Hepatocyte (in vitro differentiated cells): ENCODE measurements around the gene LRRC41.

Source experiments
- EZH2 ChIP-seq: fragments of 200-600 bp; sonication (generic); IDR thresholded peaks from 2 replicates; pipeline ENCODE4 v1.6.1; 2016; ENCODE audit warnings: antibody characterized with exemption, mild to moderate bottlenecking, borderline replicate concordance
- EZH2phosphoT487 ChIP-seq: fragments of 200-600 bp; sonication (generic); IDR thresholded peaks from one replicate; pipeline ENCODE4 v1.6.1; 2018; ENCODE audit warnings: antibody characterized with exemption, mild to moderate bottlenecking, low read depth, moderate library complexity; ENCODE audit not compliant: unreplicated experiment, severe bottlenecking
- TF ChIP-seq, protein P1 (sequence below): fragments of 200-600 bp; sonication (generic); IDR thresholded peaks from 2 replicates; pipeline ENCODE4 v1.5.1; 2016; ENCODE audit warnings: antibody characterized with exemption, mild to moderate bottlenecking; ENCODE audit not compliant: poor library complexity

DNA sequence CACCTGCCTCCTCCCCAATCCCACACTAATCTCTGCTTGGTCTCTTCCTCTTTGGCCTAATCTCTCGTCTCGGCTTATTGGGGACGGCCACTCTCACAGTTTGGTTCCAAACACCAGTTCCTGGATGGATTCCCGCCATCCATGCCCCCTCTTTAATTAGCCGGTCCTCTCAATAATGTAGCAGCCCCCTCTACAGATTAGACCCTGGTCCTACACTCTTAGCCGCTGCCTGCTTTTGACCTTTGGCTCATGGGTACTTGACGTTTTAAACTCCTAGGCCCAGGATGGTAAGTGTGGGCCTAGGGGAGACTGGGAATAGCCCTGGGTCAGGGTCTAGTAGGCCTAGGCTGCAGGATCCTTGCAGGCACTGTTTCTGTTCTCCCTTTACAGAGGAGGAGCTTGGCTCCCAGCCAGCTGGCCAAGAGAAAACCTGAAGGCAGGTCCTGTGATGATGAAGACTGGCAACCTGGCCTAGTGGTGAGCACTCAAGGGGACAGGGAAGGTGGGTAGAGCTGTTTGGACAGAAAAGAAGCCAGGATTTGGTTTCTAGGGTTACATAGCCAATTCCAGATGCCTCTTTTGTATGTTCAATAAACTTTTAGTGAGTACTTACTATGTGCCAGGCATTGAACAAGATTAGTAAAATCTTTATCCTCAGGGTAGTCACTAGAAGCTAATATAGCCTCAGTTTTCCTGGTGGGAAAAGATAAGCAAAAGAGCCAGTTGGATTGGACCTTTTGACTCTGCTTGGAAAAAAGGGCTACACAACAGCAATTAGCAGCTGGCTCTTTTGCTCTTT is 55.1 kb downstream of the LRRC41 start:
- TF ChIP-seq, protein P1, sequence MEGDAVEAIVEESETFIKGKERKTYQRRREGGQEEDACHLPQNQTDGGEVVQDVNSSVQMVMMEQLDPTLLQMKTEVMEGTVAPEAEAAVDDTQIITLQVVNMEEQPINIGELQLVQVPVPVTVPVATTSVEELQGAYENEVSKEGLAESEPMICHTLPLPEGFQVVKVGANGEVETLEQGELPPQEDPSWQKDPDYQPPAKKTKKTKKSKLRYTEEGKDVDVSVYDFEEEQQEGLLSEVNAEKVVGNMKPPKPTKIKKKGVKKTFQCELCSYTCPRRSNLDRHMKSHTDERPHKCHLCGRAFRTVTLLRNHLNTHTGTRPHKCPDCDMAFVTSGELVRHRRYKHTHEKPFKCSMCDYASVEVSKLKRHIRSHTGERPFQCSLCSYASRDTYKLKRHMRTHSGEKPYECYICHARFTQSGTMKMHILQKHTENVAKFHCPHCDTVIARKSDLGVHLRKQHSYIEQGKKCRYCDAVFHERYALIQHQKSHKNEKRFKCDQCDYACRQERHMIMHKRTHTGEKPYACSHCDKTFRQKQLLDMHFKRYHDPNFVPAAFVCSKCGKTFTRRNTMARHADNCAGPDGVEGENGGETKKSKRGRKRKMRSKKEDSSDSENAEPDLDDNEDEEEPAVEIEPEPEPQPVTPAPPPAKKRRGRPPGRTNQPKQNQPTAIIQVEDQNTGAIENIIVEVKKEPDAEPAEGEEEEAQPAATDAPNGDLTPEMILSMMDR = no peak
- TF ChIP-seq EZH2 (no peak), EZH2phosphoT487 (no peak)
